Activated CD4-positive, CD25-positive, alpha-beta regulatory T cell treated with anti-CD3 and anti-CD28 coated beads, Interleukin-2, amount 50 U/mL, for 72 hours (primary cell): ENCODE data around the gene CCL1.
"Not testable (repeated sequence)": the region's sequence is repeated elsewhere in the genome, so short reads cannot be mapped to it uniquely, and the experiment has no call there.

ENCODE experiments used
- DNase-seq: peaks from one replicate; pipeline ENCODE4 v3.0.0; 2021

CCL1 gene

GRCh38 chr17:34357398-34357797 is 5.6 kb downstream of the CCL1 start:
- no peak for DNase-seq

- no peak for DNase-seq
Measured at GRCh38 chr17:34356194-34356593, 6.8 kb downstream of the CCL1 start, which contains the start of gene CCL13. CCL13 (plus strand) TSS chr17:34356480; CDS start chr17:34356527, 47 bp downstream.

GRCh38 chr17:34354637-34355036 is 8.4 kb downstream of the CCL1 start:
- DNase-seq: no peak

- no peak for DNase-seq
Measured at GRCh38 chr17:34352191-34352590, 10.8 kb downstream of the CCL1 start.

GRCh38 chr17:34351096-34351495 is 11.9 kb downstream of the CCL1 start:
- no peak for DNase-seq

- no peak for DNase-seq
Measured at GRCh38 chr17:34349751-34350150, 13.3 kb downstream of the CCL1 start.

GRCh38 chr17:34347063-34347462 is 16.0 kb downstream of the CCL1 start:
- DNase-seq: no peak

GRCh38 chr17:34341916-34342315 is 21.1 kb downstream of the CCL1 start:
- DNase-seq: no peak

- DNase-seq: no peak
Measured at GRCh38 chr17:34339138-34339770, 23.8 kb downstream of the CCL1 start.

- DNase-seq: no peak
Measured at GRCh38 chr17:34337701-34338100, 25.3 kb downstream of the CCL1 start.

GRCh38 chr17:34327580-34327979 is 35.5 kb downstream of the CCL1 start:
- DNase-seq: not testable (repeated sequence)

- DNase-seq: no peak
Measured at GRCh38 chr17:34321964-34322363, 41.1 kb downstream of the CCL1 start.

- DNase-seq: no peak
Measured at GRCh38 chr17:34319039-34319483, 44.0 kb downstream of the CCL1 start, which contains the start of gene CCL8. CCL8 (plus strand) TSS chr17:34319435; CDS start chr17:34319502, 67 bp downstream.

- DNase-seq: no peak
Measured at GRCh38 chr17:34318474-34318873, 44.6 kb downstream of the CCL1 start.

GRCh38 chr17:34314279-34314678 is 48.8 kb downstream of the CCL1 start:
- no peak for DNase-seq

- DNase-seq: no peak
Measured at GRCh38 chr17:34313164-34313563, 49.9 kb downstream of the CCL1 start.

- no peak for DNase-seq
Measured at GRCh38 chr17:34312080-34312479, 51.0 kb downstream of the CCL1 start.

- DNase-seq: no peak
Measured at GRCh38 chr17:34311291-34311690, 51.7 kb downstream of the CCL1 start.
